Measurements from ENCODE around the gene ATP6V0B. TPM values are rescaled to one million over a fixed set of nuclear protein-coding genes. Genes with fewer than 3 reads are reported as not detected.

The ATP6V0B gene
- total and polyA plus RNA-seq, 2 donors from 2014 or later = 156 to 636 TPM

DNA sequence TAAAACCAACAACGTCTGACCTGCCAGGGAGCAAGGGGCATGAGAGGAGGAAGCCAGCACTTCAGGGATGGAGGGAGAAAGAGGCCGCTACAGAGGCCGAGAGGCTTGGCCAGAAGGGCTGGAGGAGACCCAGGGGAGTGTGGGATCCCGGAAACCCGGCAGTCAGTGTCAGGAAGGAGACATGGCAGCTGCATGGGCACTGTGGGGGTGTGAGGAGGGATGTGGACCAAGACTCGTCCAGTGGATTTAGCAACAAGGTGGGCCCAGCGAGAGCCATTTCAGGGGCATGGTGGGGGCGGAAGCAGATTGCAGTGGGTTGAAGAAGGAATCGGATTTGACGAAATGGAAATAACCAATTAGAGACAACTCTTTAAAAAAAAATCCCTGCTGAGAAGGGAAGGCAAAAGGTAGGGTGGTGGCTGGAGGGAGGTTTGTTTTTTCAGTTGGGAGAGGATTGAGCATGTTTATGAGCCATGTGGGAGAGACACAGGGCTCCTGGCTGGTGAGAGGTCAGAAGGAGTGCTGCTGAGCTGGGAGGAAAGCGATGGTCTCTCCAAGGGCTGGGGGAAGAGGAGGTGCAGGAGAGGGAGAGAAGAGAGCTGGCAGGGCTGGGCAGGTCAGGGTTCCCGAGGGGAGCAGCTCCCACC lies 8.6 kb downstream of the ATP6V0B start:
- intact Hi-C loops (cut with DNase I) = no loop called here
- H3K27ac ChIP-seq (ENCODE audit: low read depth in 2 of 2, low read length in 2 of 2) = no peak overlapping the region
- peaks cover 0 to 7% (median 2%) of the 10 kb centered on the region in 3 donors for H3K36me3 ChIP-seq (ENCODE audit: control insufficient read depth in 2 of 3, insufficient read depth in 3 of 3, low read length in 3 of 3)
- peaks cover 0 to 21% (median 20%) of the 10 kb centered on the region in 3 donors for H3K4me1 ChIP-seq (ENCODE audit: control insufficient read depth in 2 of 3, insufficient read depth in 2 of 3, low read depth in 1 of 3, low read length in 3 of 3)
- TF ChIP-seq, protein P1, sequence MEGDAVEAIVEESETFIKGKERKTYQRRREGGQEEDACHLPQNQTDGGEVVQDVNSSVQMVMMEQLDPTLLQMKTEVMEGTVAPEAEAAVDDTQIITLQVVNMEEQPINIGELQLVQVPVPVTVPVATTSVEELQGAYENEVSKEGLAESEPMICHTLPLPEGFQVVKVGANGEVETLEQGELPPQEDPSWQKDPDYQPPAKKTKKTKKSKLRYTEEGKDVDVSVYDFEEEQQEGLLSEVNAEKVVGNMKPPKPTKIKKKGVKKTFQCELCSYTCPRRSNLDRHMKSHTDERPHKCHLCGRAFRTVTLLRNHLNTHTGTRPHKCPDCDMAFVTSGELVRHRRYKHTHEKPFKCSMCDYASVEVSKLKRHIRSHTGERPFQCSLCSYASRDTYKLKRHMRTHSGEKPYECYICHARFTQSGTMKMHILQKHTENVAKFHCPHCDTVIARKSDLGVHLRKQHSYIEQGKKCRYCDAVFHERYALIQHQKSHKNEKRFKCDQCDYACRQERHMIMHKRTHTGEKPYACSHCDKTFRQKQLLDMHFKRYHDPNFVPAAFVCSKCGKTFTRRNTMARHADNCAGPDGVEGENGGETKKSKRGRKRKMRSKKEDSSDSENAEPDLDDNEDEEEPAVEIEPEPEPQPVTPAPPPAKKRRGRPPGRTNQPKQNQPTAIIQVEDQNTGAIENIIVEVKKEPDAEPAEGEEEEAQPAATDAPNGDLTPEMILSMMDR (IDR thresholded peaks at IDR 0.05; ENCODE audit: borderline replicate concordance, extremely low read depth, insufficient read depth) = no peak
- no peak overlapping the region for H3K4me3 ChIP-seq (ENCODE audit: low read length in 3 of 3)
- no peak overlapping the region for H3K9ac ChIP-seq (ENCODE audit: low read length in 3 of 3)
- peak in 3 of 5 donors; percentile 44 to 58 (median 49) for DNase-seq
- H3K9me3 ChIP-seq (ENCODE audit: control insufficient read depth in 2 of 3, insufficient read depth in 1 of 3, low read length in 3 of 3) = no peaks in the 10 kb centered on the region
- H3K27me3 ChIP-seq (ENCODE audit: control insufficient read depth, insufficient read depth, low read length) = no peaks in the 10 kb centered on the region
- no peak for FAIRE-seq

- no peaks in the 10 kb centered on the region for H3K9me3 ChIP-seq (ENCODE audit: control insufficient read depth in 2 of 3, insufficient read depth in 1 of 3, low read length in 3 of 3)
- H3K9ac ChIP-seq (ENCODE audit: low read length in 3 of 3) = no peak overlapping the region
- DNase-seq (no peak), FAIRE-seq (no peak)
- TF ChIP-seq, protein P1 (IDR thresholded peaks at IDR 0.05; ENCODE audit: borderline replicate concordance, extremely low read depth, insufficient read depth) = no peak
- H3K36me3 ChIP-seq (ENCODE audit: control insufficient read depth in 2 of 3, insufficient read depth in 3 of 3, low read length in 3 of 3) = peaks cover 0 to 5% (median 2%) of the 10 kb centered on the region in 3 donors
- no peak overlapping the region for H3K4me3 ChIP-seq (ENCODE audit: low read length in 3 of 3)
- H3K27ac ChIP-seq (ENCODE audit: low read depth in 2 of 2, low read length in 2 of 2) = no peak overlapping the region
- no peaks in the 10 kb centered on the region for H3K27me3 ChIP-seq (ENCODE audit: control insufficient read depth, insufficient read depth, low read length)
- intact Hi-C loops (cut with DNase I) = no loop called here
- peaks cover 0 to 19% (median 16%) of the 10 kb centered on the region in 3 donors for H3K4me1 ChIP-seq (ENCODE audit: control insufficient read depth in 2 of 3, insufficient read depth in 2 of 3, low read depth in 1 of 3, low read length in 3 of 3)
Measured at GRCh38 chr1:43984855-43985254, 10.1 kb downstream of the ATP6V0B start.

DNA sequence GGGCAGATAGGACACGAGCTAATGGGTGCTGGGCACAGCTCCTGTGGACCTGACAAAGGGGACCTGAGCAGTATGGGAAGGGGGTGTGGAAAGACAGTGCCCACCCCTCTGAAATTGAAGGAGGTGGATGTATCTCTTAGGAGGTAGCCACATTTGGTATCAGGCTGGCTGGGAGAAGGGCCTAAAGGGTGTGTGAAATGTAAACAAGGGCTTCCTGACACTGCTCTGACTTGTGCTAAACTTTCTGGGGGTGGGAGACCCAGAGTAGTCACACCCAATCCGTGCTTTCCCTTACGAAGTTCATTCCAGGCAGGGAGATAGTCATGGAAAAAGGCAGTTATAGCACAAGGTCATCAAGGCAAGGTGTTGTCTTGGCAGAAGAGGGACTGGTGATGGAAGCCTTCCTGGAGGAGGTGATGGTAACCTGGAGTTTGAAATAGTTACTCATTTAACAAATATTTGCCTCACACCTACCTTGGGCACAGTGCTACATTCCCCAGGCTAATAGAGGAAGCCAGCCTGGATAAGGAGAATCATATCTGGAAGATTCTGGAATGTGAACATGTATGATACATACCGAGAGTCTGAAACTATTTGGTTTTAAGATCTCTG lies 11.3 kb downstream of the ATP6V0B start:
- Histone ChIP-seq H3K9ac (ENCODE audit: low read length in 3 of 3) (no peak overlapping the region), H3K4me1 (ENCODE audit: control insufficient read depth in 2 of 3, insufficient read depth in 2 of 3, low read depth in 1 of 3, low read length in 3 of 3) (peaks cover 0 to 17% (median 13%) of the 10 kb centered on the region in 3 donors), H3K9me3 (ENCODE audit: control insufficient read depth in 2 of 3, insufficient read depth in 1 of 3, low read length in 3 of 3) (no peaks in the 10 kb centered on the region), H3K27me3 (ENCODE audit: control insufficient read depth, insufficient read depth, low read length) (no peaks in the 10 kb centered on the region), H3K36me3 (ENCODE audit: control insufficient read depth in 2 of 3, insufficient read depth in 3 of 3, low read length in 3 of 3) (peaks cover 0 to 5% (median 2%) of the 10 kb centered on the region in 3 donors), H3K4me3 (ENCODE audit: low read length in 3 of 3) (no peak overlapping the region), H3K27ac (ENCODE audit: low read depth in 2 of 2, low read length in 2 of 2) (no peak overlapping the region)
- FAIRE-seq (no peak), DNase-seq (no peak)
- TF ChIP-seq, protein P1 (IDR thresholded peaks at IDR 0.05; ENCODE audit: borderline replicate concordance, extremely low read depth, insufficient read depth) = no peak
- intact Hi-C loops (cut with DNase I) = no loop called here
